ENCODE results near the gene DOCK2.

DOCK2 gene

DNA sequence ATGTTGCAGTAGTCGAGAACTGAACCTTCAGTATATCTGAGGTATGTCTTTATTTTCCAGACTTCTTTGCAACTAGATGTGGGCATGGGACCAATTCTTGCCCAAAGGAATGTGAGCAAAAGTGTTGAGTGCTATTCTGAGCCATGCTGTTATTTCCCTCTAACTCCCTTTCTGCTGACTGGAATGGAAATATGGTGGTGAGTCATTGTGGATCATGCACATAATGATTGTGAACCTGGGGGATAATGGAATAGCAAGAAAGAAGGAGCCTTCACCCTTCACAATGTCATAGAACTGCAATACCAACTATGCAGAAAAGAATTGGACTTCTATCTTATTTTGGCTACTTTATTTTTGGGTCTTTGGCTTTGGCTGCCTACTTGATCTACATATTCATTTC is 10.3 kb upstream of the DOCK2 start:
- Histone ChIP-seq H3K36me3 (ENCODE audit: insufficient read depth, low read length) (no peaks in the 10 kb centered on the region), H3K9me2 (replicated peaks; ENCODE audit: low read depth, low read length) (no peaks in the 10 kb centered on the region), H2AFZ (ENCODE audit: low read length) (no peak overlapping the region), H4K20me1 (ENCODE audit: insufficient read depth, low read length, poor library complexity, severe bottlenecking) (no peaks in the 10 kb centered on the region), H3K79me2 (ENCODE audit: insufficient read depth, low read length) (no peaks in the 10 kb centered on the region), H3F3A (ENCODE audit: low read depth) (no peaks in the 10 kb centered on the region), H3K4me2 (ENCODE audit: low read depth, low read length, poor library complexity, severe bottlenecking) (no peak overlapping the region), H3K4me3 (ENCODE audit: low read length, poor library complexity, severe bottlenecking) (no peak overlapping the region), H3K4me1 (ENCODE audit: insufficient read depth, low read length, poor library complexity, severe bottlenecking) (no peaks in the 10 kb centered on the region), H3K9me3 (ENCODE audit: insufficient read depth, low read depth, low read length) (no peaks in the 10 kb centered on the region), H3K9ac (ENCODE audit: low read depth, low read length, poor library complexity, severe bottlenecking) (no peak overlapping the region), H3K27me3 (ENCODE audit: insufficient read depth, low read length, poor library complexity, severe bottlenecking) (no peaks in the 10 kb centered on the region)
- TF ChIP-seq, protein P1, sequence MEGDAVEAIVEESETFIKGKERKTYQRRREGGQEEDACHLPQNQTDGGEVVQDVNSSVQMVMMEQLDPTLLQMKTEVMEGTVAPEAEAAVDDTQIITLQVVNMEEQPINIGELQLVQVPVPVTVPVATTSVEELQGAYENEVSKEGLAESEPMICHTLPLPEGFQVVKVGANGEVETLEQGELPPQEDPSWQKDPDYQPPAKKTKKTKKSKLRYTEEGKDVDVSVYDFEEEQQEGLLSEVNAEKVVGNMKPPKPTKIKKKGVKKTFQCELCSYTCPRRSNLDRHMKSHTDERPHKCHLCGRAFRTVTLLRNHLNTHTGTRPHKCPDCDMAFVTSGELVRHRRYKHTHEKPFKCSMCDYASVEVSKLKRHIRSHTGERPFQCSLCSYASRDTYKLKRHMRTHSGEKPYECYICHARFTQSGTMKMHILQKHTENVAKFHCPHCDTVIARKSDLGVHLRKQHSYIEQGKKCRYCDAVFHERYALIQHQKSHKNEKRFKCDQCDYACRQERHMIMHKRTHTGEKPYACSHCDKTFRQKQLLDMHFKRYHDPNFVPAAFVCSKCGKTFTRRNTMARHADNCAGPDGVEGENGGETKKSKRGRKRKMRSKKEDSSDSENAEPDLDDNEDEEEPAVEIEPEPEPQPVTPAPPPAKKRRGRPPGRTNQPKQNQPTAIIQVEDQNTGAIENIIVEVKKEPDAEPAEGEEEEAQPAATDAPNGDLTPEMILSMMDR (conservative IDR thresholded peaks at IDR 0.05; ENCODE audit: low read length): no peak

DNA sequence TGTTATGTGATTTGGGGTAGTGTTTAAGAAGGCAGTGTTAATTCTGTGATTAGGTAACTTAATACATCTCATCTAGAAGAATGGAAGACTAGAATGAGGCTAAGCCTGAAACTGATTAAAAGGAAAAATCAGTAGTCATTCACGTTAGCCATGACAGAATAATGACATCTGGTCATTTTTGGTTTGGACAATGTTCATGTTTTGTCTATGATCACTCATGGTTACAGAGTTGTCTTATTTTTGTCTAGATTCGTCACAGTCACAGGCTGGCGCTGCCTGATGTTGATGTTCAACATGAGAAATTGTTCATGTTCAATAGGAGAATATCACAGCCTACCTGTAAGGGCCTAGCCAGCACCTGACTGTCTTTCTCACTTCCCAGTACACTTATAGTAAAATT is 9.5 kb upstream of the DOCK2 start:
- H3K79me2 ChIP-seq (ENCODE audit: insufficient read depth, low read length): no peaks in the 10 kb centered on the region
- no peak overlapping the region for H2AFZ ChIP-seq (ENCODE audit: low read length)
- H3K9me3 ChIP-seq (ENCODE audit: insufficient read depth, low read depth, low read length): no peaks in the 10 kb centered on the region
- H3F3A ChIP-seq (ENCODE audit: low read depth): no peaks in the 10 kb centered on the region
- no peaks in the 10 kb centered on the region for H3K9me2 ChIP-seq (replicated peaks; ENCODE audit: low read depth, low read length)
- no peaks in the 10 kb centered on the region for H3K4me1 ChIP-seq (ENCODE audit: insufficient read depth, low read length, poor library complexity, severe bottlenecking)
- no peaks in the 10 kb centered on the region for H4K20me1 ChIP-seq (ENCODE audit: insufficient read depth, low read length, poor library complexity, severe bottlenecking)
- no peak overlapping the region for H3K4me3 ChIP-seq (ENCODE audit: low read length, poor library complexity, severe bottlenecking)
- H3K9ac ChIP-seq (ENCODE audit: low read depth, low read length, poor library complexity, severe bottlenecking): no peak overlapping the region
- H3K36me3 ChIP-seq (ENCODE audit: insufficient read depth, low read length): no peaks in the 10 kb centered on the region
- no peaks in the 10 kb centered on the region for H3K27me3 ChIP-seq (ENCODE audit: insufficient read depth, low read length, poor library complexity, severe bottlenecking)
- no peak for TF ChIP-seq EZH2phosphoT487 (IDR thresholded peaks at IDR 0.05; ENCODE audit: borderline replicate concordance)
- TF ChIP-seq, protein P1 (conservative IDR thresholded peaks at IDR 0.05; ENCODE audit: low read length): no peak
- no peak overlapping the region for H3K4me2 ChIP-seq (ENCODE audit: low read depth, low read length, poor library complexity, severe bottlenecking)

DNA sequence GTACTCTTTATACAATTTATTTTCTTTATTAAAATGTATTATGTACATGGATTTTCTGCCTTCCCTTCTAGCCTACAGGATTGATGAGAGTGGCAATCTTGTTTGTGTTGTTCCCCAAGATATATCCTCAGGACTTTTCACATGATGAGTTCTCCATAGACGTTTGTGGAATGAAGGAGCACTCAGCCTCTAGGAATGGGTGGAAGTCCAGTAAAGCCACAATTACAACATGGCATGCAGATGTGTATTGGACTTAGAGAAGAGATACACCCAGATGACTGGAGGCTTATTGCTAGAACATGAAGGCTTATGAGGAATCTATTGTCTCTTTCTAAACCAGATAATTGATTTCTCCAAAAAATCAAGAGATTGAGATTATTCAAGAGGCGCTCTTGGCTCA is 8.2 kb upstream of the DOCK2 start:
- no peak for TF ChIP-seq EZH2phosphoT487 (IDR thresholded peaks at IDR 0.05; ENCODE audit: borderline replicate concordance)
- TF ChIP-seq, protein P1 (conservative IDR thresholded peaks at IDR 0.05; ENCODE audit: low read length): no peak
- H3K9ac ChIP-seq (ENCODE audit: low read depth, low read length, poor library complexity, severe bottlenecking): no peak overlapping the region
- H3F3A ChIP-seq (ENCODE audit: low read depth): no peaks in the 10 kb centered on the region

More for the DNA sequence above, 8.2 kb upstream of the DOCK2 start:
- no peak overlapping the region for H3K4me3 ChIP-seq (ENCODE audit: low read length, poor library complexity, severe bottlenecking)
- H2AFZ ChIP-seq (ENCODE audit: low read length): no peak overlapping the region
- no peaks in the 10 kb centered on the region for H3K4me1 ChIP-seq (ENCODE audit: insufficient read depth, low read length, poor library complexity, severe bottlenecking)
- H3K9me2 ChIP-seq (replicated peaks; ENCODE audit: low read depth, low read length): no peaks in the 10 kb centered on the region
- no peaks in the 10 kb centered on the region for H4K20me1 ChIP-seq (ENCODE audit: insufficient read depth, low read length, poor library complexity, severe bottlenecking)
- no peaks in the 10 kb centered on the region for H3K79me2 ChIP-seq (ENCODE audit: insufficient read depth, low read length)
- no peaks in the 10 kb centered on the region for H3K27me3 ChIP-seq (ENCODE audit: insufficient read depth, low read length, poor library complexity, severe bottlenecking)
- H3K9me3 ChIP-seq (ENCODE audit: insufficient read depth, low read depth, low read length): no peaks in the 10 kb centered on the region
- no peaks in the 10 kb centered on the region for H3K36me3 ChIP-seq (ENCODE audit: insufficient read depth, low read length)
- no peak overlapping the region for H3K4me2 ChIP-seq (ENCODE audit: low read depth, low read length, poor library complexity, severe bottlenecking)

Data from Loucy (cell line).